Effector memory CD4-positive, alpha-beta T cell (primary cell): ENCODE data around the gene TMEM17.

ENCODE experiments used
- DNase-seq, 3 donors: peaks; one replicate each; pipeline ENCODE4 v3.0.0-alpha.2; 2020
- H3K27ac ChIP-seq: 2 replicates; pipeline ENCODE4 v1.7.0; 2013; ENCODE audit warnings: mild to moderate bottlenecking, low read length, moderate library complexity; ENCODE audit not compliant: insufficient read depth, poor library complexity, severe bottlenecking
- H3K27me3 ChIP-seq: replicated peaks from 2 replicates; pipeline ENCODE4 v1.7.0; 2013; ENCODE audit warnings: mild to moderate bottlenecking, low read length; ENCODE audit not compliant: insufficient read depth, control insufficient read depth, poor library complexity, severe bottlenecking
- H3K36me3 ChIP-seq: 2 replicates; pipeline ENCODE4 v1.7.0; 2013; ENCODE audit warnings: mild to moderate bottlenecking, low read length, moderate library complexity; ENCODE audit not compliant: control insufficient read depth, insufficient read depth
- H3K4me1 ChIP-seq: 2 replicates; pipeline ENCODE4 v1.7.0; 2013; ENCODE audit warnings: low read length, mild to moderate bottlenecking; ENCODE audit not compliant: control insufficient read depth, insufficient read depth, poor library complexity, severe bottlenecking
- H3K4me3 ChIP-seq: 2 replicates; pipeline ENCODE4 v1.7.0; 2013; ENCODE audit warnings: low read length, low read depth, mild to moderate bottlenecking; ENCODE audit not compliant: insufficient read depth, poor library complexity, severe bottlenecking
- H3K9me3 ChIP-seq: 2 replicates; pipeline ENCODE4 v1.7.0; 2013; ENCODE audit warnings: mild to moderate bottlenecking, low read length, moderate library complexity; ENCODE audit not compliant: control insufficient read depth

Gene TMEM17

GRCh38 chr2:62458671-62459081 is 47.3 kb downstream of the TMEM17 start:
- no peak overlapping the region for H3K27ac ChIP-seq
- H3K27me3 ChIP-seq, result peaks cover 5% of the 10 kb centered on the region
- no peak overlapping the region for H3K4me3 ChIP-seq
- no peak for DNase-seq
- H3K9me3 ChIP-seq, result no peaks in the 10 kb centered on the region
- peaks cover 10% of the 10 kb centered on the region for H3K4me1 ChIP-seq
- no peaks in the 10 kb centered on the region for H3K36me3 ChIP-seq

- H3K9me3 ChIP-seq, result no peaks in the 10 kb centered on the region
- DNase-seq, result no peak
- peaks cover 5% of the 10 kb centered on the region for H3K27me3 ChIP-seq
- peaks cover 10% of the 10 kb centered on the region for H3K4me1 ChIP-seq
- no peaks in the 10 kb centered on the region for H3K36me3 ChIP-seq
- H3K4me3 ChIP-seq, result no peak overlapping the region
- no peak overlapping the region for H3K27ac ChIP-seq
These were observed 47.8 kb downstream of the TMEM17 start for GRCh38 chr2:62458206-62458641.

- no peak overlapping the region for H3K4me3 ChIP-seq
- no peaks in the 10 kb centered on the region for H3K9me3 ChIP-seq
- H3K27me3 ChIP-seq, result peaks cover 5% of the 10 kb centered on the region
- DNase-seq, result no peak
- no peaks in the 10 kb centered on the region for H3K36me3 ChIP-seq
- peaks cover 10% of the 10 kb centered on the region for H3K4me1 ChIP-seq
- H3K27ac ChIP-seq, result no peak overlapping the region
These were observed 48.4 kb downstream of the TMEM17 start for GRCh38 chr2:62457556-62457955.

DNA sequence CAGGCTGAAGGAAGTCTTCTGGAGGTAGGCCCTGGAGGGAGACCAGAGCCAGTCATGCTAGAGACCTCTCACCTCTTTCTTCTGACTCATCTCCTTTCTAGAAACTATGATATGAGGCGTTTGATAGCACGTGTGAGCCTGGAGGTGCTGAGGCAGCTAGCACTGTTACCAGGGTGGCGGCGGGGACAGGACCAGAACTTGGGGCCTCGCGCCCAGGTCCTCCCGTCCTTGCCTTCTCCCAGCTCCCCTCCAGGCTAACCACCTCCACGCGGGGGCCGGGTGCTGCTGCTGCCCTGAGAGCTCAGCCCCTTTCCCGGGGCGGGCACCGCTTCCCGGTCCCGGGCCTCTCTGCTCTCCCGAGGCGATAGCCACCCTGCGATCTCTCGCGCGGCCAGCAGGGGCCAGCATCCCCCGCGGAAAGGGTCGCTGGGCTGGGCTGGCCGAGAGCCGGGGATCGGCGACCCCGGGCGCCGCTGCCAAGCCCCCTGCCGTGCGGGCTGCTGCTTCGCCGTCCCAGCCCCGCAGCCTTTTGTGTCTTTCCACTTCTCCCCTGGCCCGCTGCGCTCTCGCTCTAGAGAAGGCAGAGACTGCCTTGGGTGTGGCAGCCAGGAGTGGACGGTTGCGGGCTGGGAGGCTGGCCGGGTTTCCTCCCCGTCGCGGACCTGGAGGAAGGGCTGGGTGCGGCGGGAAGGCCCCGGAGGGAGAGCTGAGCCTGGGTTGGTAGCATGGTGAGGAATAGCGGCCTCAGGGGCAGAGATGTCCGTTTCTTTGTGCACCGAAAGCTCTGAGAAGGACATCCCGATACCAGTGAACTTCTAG is 49.1 kb downstream of the TMEM17 start:
- Histone ChIP-seq H3K27me3 (peaks cover 5% of the 10 kb centered on the region), H3K27ac (no peak overlapping the region)

DNA sequence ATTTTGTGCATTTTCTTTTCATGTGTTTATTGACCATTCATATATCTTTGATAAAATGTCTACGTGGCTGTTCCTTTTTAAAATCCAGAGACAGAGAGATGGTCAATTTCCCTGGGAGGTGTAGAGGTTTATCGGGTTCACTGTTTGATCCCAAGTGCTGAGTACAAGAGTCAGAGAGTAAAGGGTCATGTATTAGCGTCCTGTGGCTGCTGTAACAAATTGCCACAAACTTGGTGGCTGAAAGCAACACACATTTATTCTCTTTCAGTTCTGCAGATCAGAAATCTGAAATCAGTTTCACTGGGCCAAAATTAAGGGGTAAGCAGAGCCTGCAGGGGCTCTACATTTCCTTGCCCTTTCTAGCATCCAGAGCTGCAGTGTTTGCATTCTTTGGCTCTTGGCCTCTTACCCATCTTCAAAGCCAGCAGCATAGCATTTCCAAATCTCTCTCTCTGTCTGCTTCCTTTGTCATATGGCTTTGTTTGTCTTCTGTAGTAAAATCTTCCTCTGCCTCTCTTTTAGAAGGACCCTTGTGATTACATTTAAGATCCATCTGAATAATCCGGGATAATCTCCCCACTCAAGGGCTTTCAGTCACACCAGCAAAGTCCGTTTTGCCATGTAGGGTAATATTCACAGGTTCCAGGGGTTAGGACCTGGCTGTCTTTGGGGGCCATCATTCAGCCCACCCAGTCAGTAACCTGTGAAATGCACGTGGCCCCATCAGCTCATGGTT is 49.9 kb downstream of the TMEM17 start:
- no peak overlapping the region for H3K4me3 ChIP-seq
- H3K4me1 ChIP-seq, result peaks cover 10% of the 10 kb centered on the region
- peaks cover 5% of the 10 kb centered on the region for H3K27me3 ChIP-seq
- no peak overlapping the region for H3K27ac ChIP-seq
- no peaks in the 10 kb centered on the region for H3K9me3 ChIP-seq
- H3K36me3 ChIP-seq, result no peaks in the 10 kb centered on the region
- DNase-seq, result no peak

More for the DNA sequence above, 49.1 kb downstream of the TMEM17 start:
- Histone ChIP-seq H3K4me1 (peaks cover 10% of the 10 kb centered on the region), H3K9me3 (no peaks in the 10 kb centered on the region), H3K36me3 (no peaks in the 10 kb centered on the region), H3K4me3 (peak overlapping the region; percentile 50)
- peak; percentile 25 to 37 (median 26) for DNase-seq

GRCh38 chr2:62453955-62454354 is 52.0 kb downstream of the TMEM17 start:
- Histone ChIP-seq H3K9me3 (no peaks in the 10 kb centered on the region), H3K36me3 (no peaks in the 10 kb centered on the region), H3K27me3 (peaks cover 5% of the 10 kb centered on the region), H3K4me3 (no peak overlapping the region), H3K4me1 (peaks cover 10% of the 10 kb centered on the region), H3K27ac (no peak overlapping the region)
- DNase-seq, result no peak

DNA sequence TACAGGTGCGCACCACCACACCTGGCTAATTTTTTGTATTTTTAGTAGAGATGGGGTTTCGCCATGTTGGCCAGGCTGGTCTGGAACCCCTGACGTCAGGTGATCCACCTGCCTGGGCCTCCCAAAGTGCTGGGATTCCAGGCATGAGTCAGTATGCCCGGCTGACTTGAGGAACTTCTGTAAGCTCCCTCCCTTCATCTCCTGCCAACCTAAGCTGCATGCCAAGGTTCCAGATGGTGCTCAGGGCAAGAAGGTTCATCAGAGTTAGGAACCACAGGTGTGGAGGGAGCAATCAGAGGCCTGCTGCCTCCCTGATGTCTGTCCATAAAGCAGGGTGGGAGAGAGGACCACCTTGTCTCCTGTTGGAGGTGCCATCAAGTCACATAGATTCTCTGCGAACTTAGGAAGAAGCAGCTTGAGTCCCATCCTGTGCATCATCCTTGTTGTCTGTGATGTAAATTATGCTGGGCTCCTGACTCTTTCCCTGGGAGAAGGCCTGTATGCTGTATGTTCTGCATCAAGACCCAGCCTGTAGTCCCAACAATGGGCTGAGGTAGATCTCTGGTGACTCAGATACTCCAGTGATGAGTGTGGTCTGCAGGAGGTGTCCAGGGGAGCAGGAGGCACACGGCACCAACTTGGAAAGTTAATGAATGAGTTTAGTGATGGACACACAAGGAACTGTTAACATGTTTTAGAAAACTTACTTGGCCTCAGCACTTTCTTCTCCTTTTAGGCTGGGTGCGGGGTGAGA is 53.1 kb downstream of the TMEM17 start:
- Histone ChIP-seq H3K4me1 (peaks cover 10% of the 10 kb centered on the region), H3K27ac (no peak overlapping the region), H3K9me3 (no peaks in the 10 kb centered on the region), H3K4me3 (no peak overlapping the region), H3K27me3 (peaks cover 5% of the 10 kb centered on the region), H3K36me3 (no peaks in the 10 kb centered on the region)
- DNase-seq, result no peak

DNA sequence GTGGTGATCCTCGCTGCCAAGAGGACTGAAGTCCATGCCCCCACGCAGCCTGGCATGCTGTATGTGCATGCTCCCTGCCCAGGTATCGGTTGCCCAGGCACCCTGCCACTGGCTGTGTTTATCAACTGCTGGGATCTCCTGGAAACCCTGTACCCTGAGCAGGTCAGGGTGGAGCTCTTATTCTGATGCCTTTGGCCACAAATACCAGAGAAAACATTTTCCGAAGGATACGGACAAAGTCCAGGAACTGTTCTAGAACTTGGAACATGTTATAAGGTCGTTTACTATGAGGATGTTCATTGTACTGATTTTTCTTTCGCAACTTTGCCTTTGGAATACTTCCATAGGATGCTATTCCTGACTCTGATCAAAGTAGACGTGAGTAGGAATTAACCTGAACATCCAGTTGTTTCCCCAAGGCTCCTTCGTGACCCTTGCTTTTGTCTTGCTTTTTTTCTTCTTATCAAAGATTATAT is 55.2 kb downstream of the TMEM17 start:
- H3K9me3 ChIP-seq, result no peaks in the 10 kb centered on the region
- H3K27me3 ChIP-seq, result no peaks in the 10 kb centered on the region
- H3K4me1 ChIP-seq, result no peaks in the 10 kb centered on the region
- no peak overlapping the region for H3K4me3 ChIP-seq
- DNase-seq, result no peak
- H3K27ac ChIP-seq, result no peak overlapping the region
- H3K36me3 ChIP-seq, result no peaks in the 10 kb centered on the region
